ENCODE results near the gene NTNG1.

GRCh38 chr1:107483949-107484348 is 343.1 kb downstream of the NTNG1 start:
- TF ChIP-seq CTCF (IDR thresholded peaks at IDR 0.05) (no peak), POLR2A (IDR thresholded peaks at IDR 0.05) (no peak)
